Peyer's patch (tissue), 4 donors: ENCODE data around the gene CRTC1.

Experiments
- CTCF ChIP-seq, 6 experiments: fragments of 450-650 bp in 4 of 6; fragments of 200-600 bp in 2 of 6; sonication (generic) in 1 of 6; IDR thresholded peaks; one replicate each; pipeline ENCODE4 v1.5.1; 2017 to 2019; ENCODE audit warnings: antibody characterized with exemption in 6 of 6, mild to moderate bottlenecking in 3 of 6, moderate library complexity in 1 of 6
- POLR2A ChIP-seq, 2 donors: fragments of 450-650 bp; IDR thresholded peaks; one replicate each; pipeline ENCODE4 v1.5.1; 2017; ENCODE audit warnings: antibody characterized with exemption in 2 of 2, mild to moderate bottlenecking in 2 of 2, moderate library complexity in 2 of 2

- no peak for TF ChIP-seq CTCF (IDR thresholded peaks at IDR 0.05)
- no peak for TF ChIP-seq POLR2A (IDR thresholded peaks at IDR 0.05)
Measured at GRCh38 chr19:18807861-18808331, 124.4 kb downstream of the CRTC1 start.
